Liver (tissue), 9 donors: ENCODE results near the gene PRTFDC1. TPM values are rescaled to one million over a fixed set of nuclear protein-coding genes. Genes with fewer than 3 reads are reported as not detected.

ENCODE experiments used
- DNase-seq: peaks from one replicate; pipeline ENCODE4 v3.0.0-alpha.2; 2017; ENCODE audit warnings: low spot score
- H3K27ac ChIP-seq, 2 donors: one replicate each; pipeline ENCODE4 v1.7.0; 2013; ENCODE audit warnings: inconsistent platforms in 2 of 2, low read length in 2 of 2, control low read depth in 1 of 2, low read depth in 1 of 2, mild to moderate bottlenecking in 1 of 2
- H3K27me3 ChIP-seq, 4 donors: one replicate each; pipeline versions ENCODE4 v1.6.1 to v1.7.0; 2013; ENCODE audit warnings: low read length in 3 of 4, inconsistent platforms in 1 of 4, mild to moderate bottlenecking in 1 of 4, moderate library complexity in 1 of 4; ENCODE audit not compliant: control insufficient read depth in 4 of 4, insufficient read depth in 4 of 4
- H3K36me3 ChIP-seq, 4 donors: one replicate each; pipeline versions ENCODE4 v1.6.1 to v1.7.0; 2013; ENCODE audit warnings: low read length in 3 of 4, mild to moderate bottlenecking in 3 of 4, low read depth in 1 of 4, moderate library complexity in 1 of 4; ENCODE audit not compliant: control insufficient read depth in 4 of 4, insufficient read depth in 3 of 4
- H3K4me1 ChIP-seq, 4 donors: one replicate each; pipeline versions ENCODE4 v1.6.1 to v1.7.0; 2013; ENCODE audit warnings: low read length in 3 of 4, mild to moderate bottlenecking in 3 of 4, moderate library complexity in 1 of 4; ENCODE audit not compliant: control insufficient read depth in 4 of 4, insufficient read depth in 4 of 4
- H3K4me3 ChIP-seq, 3 donors: one replicate each; pipeline versions ENCODE4 v1.6.1 to v1.7.0; 2013; ENCODE audit warnings: low read length in 3 of 3, control low read depth in 1 of 3, low read depth in 1 of 3, mild to moderate bottlenecking in 1 of 3
- H3K9ac ChIP-seq, 2 donors: one replicate each; pipeline ENCODE4 v1.7.0; 2013; ENCODE audit warnings: low read length in 2 of 2, mild to moderate bottlenecking in 2 of 2, moderate library complexity in 2 of 2, control low read depth in 1 of 2, low read depth in 1 of 2
- H3K9me3 ChIP-seq, 4 donors: one replicate each; pipeline versions ENCODE4 v1.6.1 to v1.7.0; 2013; ENCODE audit warnings: low read length in 3 of 4; ENCODE audit not compliant: control insufficient read depth in 4 of 4
- ATF3 ChIP-seq: IDR thresholded peaks from 2 replicates; pipeline ENCODE4 v1.6.1; 2016; ENCODE audit warnings: antibody characterized with exemption
- CTCF ChIP-seq: fragments of 150-350 bp; IDR thresholded peaks from 2 replicates; pipeline ENCODE4 v1.5.1; 2017; ENCODE audit warnings: improper control_type of control experiment, low read depth, low read length; ENCODE audit not compliant: missing input control
- EGR1 ChIP-seq, 2 donors: IDR thresholded peaks; 2 replicates each; pipeline ENCODE4 v1.6.1; 2016 to 2018; ENCODE audit warnings: antibody characterized with exemption in 2 of 2, low read depth in 2 of 2
- FOXA1 ChIP-seq: IDR thresholded peaks from 2 replicates; pipeline ENCODE4 v1.6.1; 2016; ENCODE audit warnings: antibody characterized with exemption
- FOXA2 ChIP-seq: IDR thresholded peaks from 2 replicates; pipeline ENCODE4 v1.6.1; 2016; ENCODE audit warnings: antibody characterized with exemption
- GABPA ChIP-seq, 2 donors: IDR thresholded peaks in 1 of 2; conservative IDR thresholded peaks in 1 of 2; 2 replicates each; pipeline ENCODE4 v1.6.1; 2016; ENCODE audit warnings: antibody characterized with exemption in 2 of 2, mild to moderate bottlenecking in 1 of 2, moderate library complexity in 1 of 2
- HNF4A ChIP-seq, 2 donors: conservative IDR thresholded peaks; 2 replicates each; pipeline ENCODE4 v1.6.1; 2016; ENCODE audit warnings: antibody characterized with exemption in 2 of 2, mild to moderate bottlenecking in 2 of 2
- HNF4G ChIP-seq: IDR thresholded peaks from 2 replicates; pipeline ENCODE4 v1.6.1; 2016; ENCODE audit warnings: antibody characterized with exemption
- JUND ChIP-seq, 2 donors: IDR thresholded peaks; 2 replicates each; pipeline ENCODE4 v1.6.1; 2016; ENCODE audit warnings: antibody characterized with exemption in 2 of 2
- MAX ChIP-seq: IDR thresholded peaks from 2 replicates; pipeline ENCODE4 v1.6.1; 2016; ENCODE audit warnings: antibody characterized with exemption
- NR2F2 ChIP-seq: IDR thresholded peaks from 2 replicates; pipeline ENCODE4 v1.6.1; 2016; ENCODE audit warnings: antibody characterized with exemption
- RAD21 ChIP-seq, 2 donors: IDR thresholded peaks; 2 replicates each; pipeline ENCODE4 v1.6.1; 2016; ENCODE audit warnings: antibody characterized with exemption in 2 of 2, mild to moderate bottlenecking in 2 of 2
- REST ChIP-seq: IDR thresholded peaks from 2 replicates; pipeline ENCODE4 v1.6.1; 2016; ENCODE audit warnings: antibody characterized with exemption, mild to moderate bottlenecking
- RXRA ChIP-seq, 2 donors: IDR thresholded peaks; 2 replicates each; pipeline ENCODE4 v1.6.1; 2017 to 2018; ENCODE audit warnings: antibody characterized with exemption in 2 of 2, mild to moderate bottlenecking in 1 of 2
- SP1 ChIP-seq: IDR thresholded peaks from 2 replicates; pipeline ENCODE4 v1.6.1; 2018; ENCODE audit warnings: antibody characterized with exemption, mild to moderate bottlenecking
- TAF1 ChIP-seq: conservative IDR thresholded peaks from 2 replicates; pipeline ENCODE4 v1.6.1; 2016; ENCODE audit warnings: antibody characterized with exemption, mild to moderate bottlenecking
- YY1 ChIP-seq: IDR thresholded peaks from 2 replicates; pipeline ENCODE4 v1.6.1; 2016; ENCODE audit warnings: antibody characterized with exemption, mild to moderate bottlenecking
- WGBS: extraction: QIAGEN DNeasy Blood & Tissue Kit; methylation state at CpG from one replicate; pipeline ENCODE4 v1.1.7; 2013; 5-methylcytosine and 5-hydroxymethylcytosine counted together
- polyA plus RNA-seq, 2 donors: library from polyadenylated mRNA; stranded (reverse) in 1 of 2; unstranded in 1 of 2; fragments of 200-250 nt in 1 of 2; fragments of >200 nt in 1 of 2; fragmentation: Nextera tagmentation in 1 of 2; extraction: Ambion mirVana in 1 of 2; gene quantifications; one replicate each; pipeline versions ENCODE4 v1.2.1 to v1.2.3, GENCODE V29; 2013 to 2015
- total RNA-seq, 2 donors: library from RNA; depleted of rRNA; stranded (reverse); fragments of >200 nt; gene quantifications; one replicate each; pipeline ENCODE4 v1.2.3, GENCODE V29; 2014
- TF ChIP-seq, protein P1 (sequence below): IDR thresholded peaks from 2 replicates; pipeline ENCODE4 v1.6.1; 2016; ENCODE audit warnings: antibody characterized with exemption
- donor health status: healthy.
- donor health status: healthy.
- donor health status: healthy.
- donor health status: healthy.
- donor health status: healthy.

Gene PRTFDC1
- total and polyA plus RNA-seq, 4 donors: 0.93 to 3.1 (median 1.9) TPM

GRCh38 chr10:24950439-24950838 is 2.0 kb downstream of the PRTFDC1 start:
- Histone ChIP-seq H3K9me3 (no peaks in the 10 kb centered on the region), H3K27me3 (no peaks in the 10 kb centered on the region), H3K36me3 (no peaks in the 10 kb centered on the region), H3K4me3 (no peak overlapping the region), H3K27ac (no peak overlapping the region), H3K4me1 (peaks cover 0 to 11% (median 6%) of the 10 kb centered on the region in 4 donors), H3K9ac (no peak overlapping the region)
- 89% methylated on average over 5 of the region's 5 CpGs for WGBS
- no peak for DNase-seq
- TF ChIP-seq FOXA1 (no peak), TAF1 (no peak), HNF4G (no peak), RXRA (IDR thresholded peaks at IDR 0.05) (no peak), REST (no peak), MAX (no peak), GABPA (IDR thresholded peaks at IDR 0.05 in 1 of 2, conservative IDR thresholded peaks at IDR 0.05 in 1 of 2) (no peak), SP1 (no peak), HNF4A (conservative IDR thresholded peaks at IDR 0.05) (no peak), RAD21 (IDR thresholded peaks at IDR 0.05) (no peak), CTCF (no peak), ATF3 (no peak), EGR1 (IDR thresholded peaks at IDR 0.05; ENCODE audit: low read depth in 2 of 2) (no peak), FOXA2 (no peak), JUND (IDR thresholded peaks at IDR 0.05) (no peak), YY1 (no peak), NR2F2 (no peak)
- TF ChIP-seq, protein P1, sequence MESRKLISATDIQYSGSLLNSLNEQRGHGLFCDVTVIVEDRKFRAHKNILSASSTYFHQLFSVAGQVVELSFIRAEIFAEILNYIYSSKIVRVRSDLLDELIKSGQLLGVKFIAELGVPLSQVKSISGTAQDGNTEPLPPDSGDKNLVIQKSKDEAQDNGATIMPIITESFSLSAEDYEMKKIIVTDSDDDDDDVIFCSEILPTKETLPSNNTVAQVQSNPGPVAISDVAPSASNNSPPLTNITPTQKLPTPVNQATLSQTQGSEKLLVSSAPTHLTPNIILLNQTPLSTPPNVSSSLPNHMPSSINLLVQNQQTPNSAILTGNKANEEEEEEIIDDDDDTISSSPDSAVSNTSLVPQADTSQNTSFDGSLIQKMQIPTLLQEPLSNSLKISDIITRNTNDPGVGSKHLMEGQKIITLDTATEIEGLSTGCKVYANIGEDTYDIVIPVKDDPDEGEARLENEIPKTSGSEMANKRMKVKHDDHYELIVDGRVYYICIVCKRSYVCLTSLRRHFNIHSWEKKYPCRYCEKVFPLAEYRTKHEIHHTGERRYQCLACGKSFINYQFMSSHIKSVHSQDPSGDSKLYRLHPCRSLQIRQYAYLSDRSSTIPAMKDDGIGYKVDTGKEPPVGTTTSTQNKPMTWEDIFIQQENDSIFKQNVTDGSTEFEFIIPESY: no peak
